Cardiac muscle cell (in vitro differentiated cells and primary cell): ENCODE results near the gene FABP1. TPM values are rescaled to one million over a fixed set of nuclear protein-coding genes. Genes with fewer than 3 reads are reported as not detected.

ENCODE experiments used
- DNase-seq, 2 donors: peaks; one replicate each; pipeline versions ENCODE4 v3.0.0 to v3.0.0-alpha.2; 2010 to 2017; ENCODE audit warnings: low read depth in 1 of 2, low spot score in 1 of 2
- H3K27ac ChIP-seq: fragments of 200-600 bp; sonication (generic); 2 replicates; pipeline ENCODE4 v1.5.1; 2016
- H3K27me3 ChIP-seq: fragments of 200-600 bp; sonication (generic); 2 replicates; pipeline ENCODE4 v1.6.0; 2016; ENCODE audit warnings: control low read depth
- H3K36me3 ChIP-seq: fragments of 200-600 bp; sonication (generic); 2 replicates; pipeline ENCODE4 v1.5.1; 2016; ENCODE audit warnings: control low read depth
- H3K4me1 ChIP-seq: fragments of 200-600 bp; sonication (generic); 2 replicates; pipeline ENCODE4 v1.8.1; 2017; ENCODE audit warnings: low read depth, mild to moderate bottlenecking, mixed run types
- H3K4me3 ChIP-seq: fragments of 200-600 bp; sonication (generic); 2 replicates; pipeline ENCODE4 v1.5.1; 2016; ENCODE audit warnings: mild to moderate bottlenecking
- H3K9me3 ChIP-seq: fragments of 200-600 bp; sonication (generic); 2 replicates; pipeline ENCODE4 v1.5.1; 2017; ENCODE audit warnings: low read depth, mild to moderate bottlenecking, control low read depth
- polyA plus RNA-seq: library from polyadenylated mRNA; unstranded; fragments of >200 nt; fragmentation: Nextera tagmentation; extraction: Ambion mirVana; gene quantifications from 2 replicates; pipeline ENCODE4 v1.2.1, GENCODE V29; 2016
- total RNA-seq: library from RNA; depleted of rRNA; stranded (reverse); fragments of >200 nt; gene quantifications from 2 replicates; pipeline ENCODE4 v1.2.3, GENCODE V29; 2016
- TF ChIP-seq, protein P1 (sequence below): IDR thresholded peaks from 2 replicates; pipeline ENCODE4 v1.5.1; 2012; ENCODE audit warnings: low read depth, mild to moderate bottlenecking, low read length

Gene FABP1
- total and polyA plus RNA-seq, 2 experiments from 2014 or later = 0.45 TPM; not detected in 1

- H3K36me3 ChIP-seq = peaks cover 66% of the 10 kb centered on the region
- no peak for DNase-seq
- H3K9me3 ChIP-seq = no peaks in the 10 kb centered on the region
- H3K4me3 ChIP-seq = no peak overlapping the region
- TF ChIP-seq, protein P1, sequence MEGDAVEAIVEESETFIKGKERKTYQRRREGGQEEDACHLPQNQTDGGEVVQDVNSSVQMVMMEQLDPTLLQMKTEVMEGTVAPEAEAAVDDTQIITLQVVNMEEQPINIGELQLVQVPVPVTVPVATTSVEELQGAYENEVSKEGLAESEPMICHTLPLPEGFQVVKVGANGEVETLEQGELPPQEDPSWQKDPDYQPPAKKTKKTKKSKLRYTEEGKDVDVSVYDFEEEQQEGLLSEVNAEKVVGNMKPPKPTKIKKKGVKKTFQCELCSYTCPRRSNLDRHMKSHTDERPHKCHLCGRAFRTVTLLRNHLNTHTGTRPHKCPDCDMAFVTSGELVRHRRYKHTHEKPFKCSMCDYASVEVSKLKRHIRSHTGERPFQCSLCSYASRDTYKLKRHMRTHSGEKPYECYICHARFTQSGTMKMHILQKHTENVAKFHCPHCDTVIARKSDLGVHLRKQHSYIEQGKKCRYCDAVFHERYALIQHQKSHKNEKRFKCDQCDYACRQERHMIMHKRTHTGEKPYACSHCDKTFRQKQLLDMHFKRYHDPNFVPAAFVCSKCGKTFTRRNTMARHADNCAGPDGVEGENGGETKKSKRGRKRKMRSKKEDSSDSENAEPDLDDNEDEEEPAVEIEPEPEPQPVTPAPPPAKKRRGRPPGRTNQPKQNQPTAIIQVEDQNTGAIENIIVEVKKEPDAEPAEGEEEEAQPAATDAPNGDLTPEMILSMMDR = no peak
- H3K27me3 ChIP-seq = no peaks in the 10 kb centered on the region
- H3K27ac ChIP-seq = peak overlapping the region; percentile 17
- H3K4me1 ChIP-seq = no peaks in the 10 kb centered on the region
Observed at GRCh38 chr2:88090446-88091283, 37.2 kb downstream of the FABP1 start.

DNA sequence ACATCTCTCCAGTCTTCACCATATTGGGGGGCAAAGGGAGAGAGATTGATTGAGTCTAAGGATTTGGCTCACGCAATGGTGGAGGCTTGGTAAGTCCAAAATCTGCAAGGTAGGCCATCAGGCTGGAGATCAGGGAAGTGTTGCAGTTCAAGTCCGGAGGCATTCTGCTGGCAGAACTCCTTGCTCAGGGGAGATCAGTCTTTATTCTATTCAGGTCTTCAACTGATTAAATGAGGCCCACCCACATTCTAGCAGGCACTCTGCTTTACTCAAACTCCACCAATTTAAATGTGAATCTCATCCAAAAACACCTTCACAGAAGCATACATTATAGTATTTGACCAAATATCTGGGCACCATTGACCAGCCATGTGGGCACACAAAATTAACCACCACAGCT is 38.9 kb downstream of the FABP1 start:
- Histone ChIP-seq H3K36me3 (peaks cover 69% of the 10 kb centered on the region), H3K4me3 (no peak overlapping the region), H3K4me1 (no peaks in the 10 kb centered on the region), H3K27ac (peak overlapping the region; percentile 21), H3K9me3 (no peaks in the 10 kb centered on the region), H3K27me3 (no peaks in the 10 kb centered on the region)
- DNase-seq = no peak
- TF ChIP-seq, protein P1 = no peak

- H3K27ac ChIP-seq = peak overlapping the region; percentile 35
- no peaks in the 10 kb centered on the region for H3K27me3 ChIP-seq
- H3K36me3 ChIP-seq = peaks cover 58% of the 10 kb centered on the region
- no peaks in the 10 kb centered on the region for H3K9me3 ChIP-seq
- H3K4me3 ChIP-seq = no peak overlapping the region
- H3K4me1 ChIP-seq = peaks cover 3% of the 10 kb centered on the region
- TF ChIP-seq, protein P1 = no peak
- no peak for DNase-seq
Observed at GRCh38 chr2:88087763-88088162, 40.1 kb downstream of the FABP1 start.

- H3K4me1 ChIP-seq = peaks cover 8% of the 10 kb centered on the region
- TF ChIP-seq, protein P1 = no peak
- H3K36me3 ChIP-seq = peaks cover 51% of the 10 kb centered on the region
- no peaks in the 10 kb centered on the region for H3K27me3 ChIP-seq
- no peak for DNase-seq
- H3K4me3 ChIP-seq = no peak overlapping the region
- H3K27ac ChIP-seq = peak overlapping the region; percentile 35
- H3K9me3 ChIP-seq = no peaks in the 10 kb centered on the region
Observed at GRCh38 chr2:88087073-88087472, 40.8 kb downstream of the FABP1 start.

GRCh38 chr2:88086401-88086800 is 41.5 kb downstream of the FABP1 start:
- TF ChIP-seq, protein P1 = no peak
- no peak for DNase-seq
- H3K27me3 ChIP-seq = no peaks in the 10 kb centered on the region
- H3K27ac ChIP-seq = peak overlapping the region; percentile 51
- no peaks in the 10 kb centered on the region for H3K9me3 ChIP-seq
- H3K4me3 ChIP-seq = no peak overlapping the region
- peaks cover 47% of the 10 kb centered on the region for H3K36me3 ChIP-seq
- peaks cover 15% of the 10 kb centered on the region for H3K4me1 ChIP-seq
